GM10266 (cell line): Measurements from ENCODE around the gene UNC5C.

Source experiments
- DNase-seq: peaks from one replicate; pipeline ENCODE4 v3.0.0; 2012; ENCODE audit errors: extremely low spot score
- CTCF ChIP-seq: IDR thresholded peaks from 2 replicates; pipeline ENCODE4 v1.5.1; 2012; ENCODE audit warnings: mild to moderate bottlenecking, low read depth; ENCODE audit not compliant: control insufficient read depth, insufficient read depth; ENCODE audit errors: missing control alignments

UNC5C gene

GRCh38 chr4:95469617-95470016 lies 79.2 kb downstream of the UNC5C start:
- DNase-seq: no peak
- no peak for TF ChIP-seq CTCF

DNA sequence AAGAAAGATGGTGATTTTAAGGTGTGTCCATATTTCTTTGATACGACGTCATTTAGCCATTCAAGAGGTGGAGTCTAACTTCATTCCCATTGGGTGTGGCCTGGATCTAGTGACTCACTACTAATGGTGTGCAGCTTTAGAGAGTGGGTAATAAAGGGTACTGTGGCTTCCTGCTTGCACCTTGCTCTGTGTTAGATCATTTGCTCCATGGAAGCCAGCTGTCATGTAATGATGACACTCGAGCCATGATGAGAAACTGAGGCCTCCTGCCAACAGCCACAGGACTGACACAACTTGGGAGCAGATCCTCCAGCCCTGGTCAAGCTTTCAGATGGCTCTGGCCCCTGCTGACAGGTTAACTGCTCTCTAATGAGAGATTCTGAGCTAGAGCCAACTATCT lies 82.0 kb downstream of the UNC5C start:
- no peak for DNase-seq
- no peak for TF ChIP-seq CTCF

- no peak for DNase-seq
- no peak for TF ChIP-seq CTCF
These were observed 83.8 kb downstream of the UNC5C start for GRCh38 chr4:95465010-95465409.

DNA sequence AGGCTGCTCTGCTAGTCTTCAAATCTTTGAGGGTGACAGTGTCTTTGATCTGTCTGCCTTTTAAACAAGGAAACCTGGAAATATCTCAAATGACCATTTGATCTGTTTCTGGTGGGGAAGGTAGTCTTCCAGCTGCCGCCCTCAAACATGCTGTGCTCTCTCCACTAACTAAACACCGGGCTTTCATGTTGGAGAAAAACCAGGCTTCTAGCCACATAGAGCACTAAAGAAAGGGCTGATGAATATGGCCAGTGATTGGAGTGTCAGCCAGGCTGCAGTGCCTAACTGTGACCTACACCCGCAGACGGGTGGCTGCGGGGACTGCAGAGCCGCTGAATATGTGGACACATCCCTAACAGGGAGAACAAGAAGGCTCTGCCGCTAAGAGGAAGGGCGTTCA lies 85.9 kb downstream of the UNC5C start:
- DNase-seq: no peak
- no peak for TF ChIP-seq CTCF

DNA sequence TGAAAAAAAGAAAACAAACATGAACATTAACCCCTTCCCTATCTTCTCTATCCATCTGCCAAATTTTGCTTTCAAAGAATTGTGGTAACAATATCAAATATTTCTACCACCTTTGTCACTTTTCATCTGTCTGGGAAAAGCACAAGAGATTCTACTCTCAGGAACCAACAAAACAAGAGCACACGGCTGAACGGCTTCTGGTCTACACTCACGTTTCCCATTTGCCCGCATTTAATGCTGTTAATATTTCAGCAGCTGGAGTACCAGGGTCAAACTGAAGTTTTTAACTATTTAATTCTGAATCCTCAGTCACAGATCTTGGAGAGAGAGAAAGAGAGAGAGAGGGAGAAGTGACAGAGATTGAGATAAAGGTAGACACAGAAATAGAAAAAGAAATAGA lies 91.4 kb downstream of the UNC5C start:
- DNase-seq: no peak
- TF ChIP-seq CTCF: no peak

- no peak for TF ChIP-seq CTCF
- no peak for DNase-seq
These were observed 98.5 kb downstream of the UNC5C start for GRCh38 chr4:95450294-95450693.

DNA sequence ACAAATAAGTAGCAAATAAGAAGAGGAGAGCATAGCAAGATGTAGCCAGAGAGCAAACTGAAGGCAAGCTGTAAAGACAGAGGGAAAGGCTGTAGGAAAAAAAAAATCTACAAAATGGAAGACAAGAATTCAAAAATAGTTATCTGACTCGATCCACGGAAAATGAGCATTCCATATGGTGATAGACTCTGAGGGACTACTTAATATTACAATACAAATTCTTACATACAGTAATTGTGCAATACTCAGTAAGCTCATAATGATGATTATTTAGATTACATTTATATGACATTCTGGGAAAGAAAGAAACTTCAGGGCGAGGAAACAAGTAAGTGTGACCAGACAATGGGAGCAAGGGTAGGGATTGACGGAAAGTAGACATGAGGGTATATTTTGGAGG lies 102.6 kb downstream of the UNC5C start:
- no peak for TF ChIP-seq CTCF
- DNase-seq: no peak
